Measurements from ENCODE around the gene RABAC1. TPM values are rescaled to one million over a fixed set of nuclear protein-coding genes. Genes with fewer than 3 reads are reported as not detected.

Gene RABAC1, protein sequence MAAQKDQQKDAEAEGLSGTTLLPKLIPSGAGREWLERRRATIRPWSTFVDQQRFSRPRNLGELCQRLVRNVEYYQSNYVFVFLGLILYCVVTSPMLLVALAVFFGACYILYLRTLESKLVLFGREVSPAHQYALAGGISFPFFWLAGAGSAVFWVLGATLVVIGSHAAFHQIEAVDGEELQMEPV
- total RNA-seq (178 and 181 TPM in 2 replicates), polyA plus RNA-seq (591 and 769 TPM in 2 replicates), polyA minus RNA-seq (129 and 148 TPM in 2 replicates), Bru-seq, nascent RNA (percentile 69 among the genes with signal in this experiment), BruChase-seq, experiment 1, labeled RNA remaining after a 6-hour chase (percentile 95 among the genes with signal in this experiment), BruChase-seq, experiment 2, labeled RNA remaining after a 2-hour chase (percentile 83 among the genes with signal in this experiment)
- 219 and 279 TPM in 2 replicates for polyA plus RNA-seq (2011; cell fraction: cytosol; rRNA removed)
- polyA plus RNA-seq (2011; cell fraction: nucleus; rRNA removed): 126 and 143 TPM in 2 replicates
- polyA plus RNA-seq (2012): 137 and 242 TPM in 2 replicates
- polyA minus RNA-seq (2011; cell fraction: cytosol; rRNA and poly(A)+ RNA removed): 23.4 TPM
- 36.3 and 43.2 TPM in 2 replicates for polyA minus RNA-seq (2011; cell fraction: nucleus; rRNA and poly(A)+ RNA removed)
- long read RNA-seq, transcript RABAC1-206 (5 exons, 653 nt): minor isoform, 8 of 487 reads
- long read RNA-seq, transcript RABAC1-201 (5 exons, 821 nt): major isoform, 426 of 487 reads
- long read RNA-seq, transcript RABAC1-204 (1 exons, 662 nt): minor isoform, 5 of 487 reads
- long read RNA-seq, partial matches to known transcripts: 16 of 487 reads
- long read RNA-seq, other reads (novel, unspliced or antisense): 25 of 487 reads

DNA sequence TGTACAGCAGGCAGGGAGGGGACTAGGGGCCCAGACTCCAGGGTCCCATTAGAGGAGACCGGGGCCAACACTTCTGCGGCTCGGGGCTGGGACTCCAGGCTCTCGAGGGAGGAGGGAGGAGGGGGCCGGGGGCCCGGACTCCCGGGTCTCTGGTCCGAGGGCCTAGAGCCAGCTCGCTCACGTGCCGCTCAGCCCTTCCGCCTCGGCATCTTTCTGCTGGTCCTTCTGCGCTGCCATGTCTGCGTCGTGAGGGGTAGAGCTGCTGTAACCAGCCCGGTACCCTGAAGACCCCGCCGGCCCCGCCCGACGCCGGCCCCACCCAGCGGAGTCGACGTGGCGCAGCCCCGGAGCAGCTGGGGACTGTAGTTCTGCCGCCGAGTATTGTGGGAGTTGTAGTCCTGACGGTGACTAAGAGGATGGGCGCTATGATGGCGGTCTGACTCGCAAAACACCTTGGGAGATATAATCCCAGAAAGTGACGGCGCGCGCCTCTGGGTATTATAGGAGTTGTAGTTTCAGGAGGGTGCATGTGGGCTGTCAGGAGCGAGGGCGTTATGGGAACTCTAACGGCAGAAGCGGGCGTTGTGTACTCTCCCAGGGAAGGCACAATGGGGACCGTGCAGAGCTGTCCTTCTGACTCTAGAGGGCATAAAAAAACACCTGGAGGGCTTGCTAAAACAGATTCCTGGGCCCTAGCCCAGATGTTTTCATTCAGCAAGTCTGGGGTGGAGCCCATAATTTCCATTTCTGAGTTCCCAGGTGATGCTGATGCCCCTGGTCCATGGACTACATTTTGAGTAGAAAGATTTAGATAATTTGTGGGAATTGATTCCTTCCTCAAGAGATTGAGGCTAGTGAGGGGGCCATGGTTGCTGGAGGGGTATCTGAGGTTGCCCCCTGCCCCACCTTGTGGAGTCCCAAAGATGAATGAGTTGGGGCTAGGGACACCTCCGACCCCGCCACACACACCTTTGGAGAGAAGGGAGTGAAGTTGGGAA is at the start of gene RABAC1:
Gene RABAC1 (minus strand): TSS at position 266 of the 998 bp plus-strand sequence. CDS start 29 bp downstream, at position 237.
- peak within 1 kb of the TSS; percentile 49 for H3K4me2 ChIP-seq (ENCODE audit: insufficient read depth, low read length)
- H4K20me1 ChIP-seq (replicated peaks; ENCODE audit: control insufficient read depth, extremely low read depth, insufficient read depth, low read length): no peaks in the 10 kb centered on the region
- H3K79me2 ChIP-seq (ENCODE audit: control insufficient read depth, insufficient read depth, low read length): no peaks in the 10 kb centered on the region
- H2AFZ ChIP-seq (ENCODE audit: low read depth, low read length): peak within 1 kb of the TSS; percentile 84
- H3K4me3 ChIP-seq (replicated peaks in 1 of 3; ENCODE audit: insufficient read depth in 1 of 3, low read depth in 1 of 3, low read length in 3 of 3): peak within 1 kb of the TSS; percentile 52 to 90 (median 68)
- FAIRE-seq (peak; percentile 94), DNase-seq (ENCODE audit: low read depth, low spot score) (peak; percentile 91)
- intact Hi-C loops (cut with micrococcal nuclease) (loop anchor here (1.0 to 2.0 kb wide), 3 partner anchors 87 to 133 kb away; no protein-coding TSS in a partner anchor), dilution Hi-C loops (cut with MboI; ENCODE audit: extremely low pct_ligation_motif_present, low sequenced_read_pairs) (no loop called here)
- H3K9me1 ChIP-seq (replicated peaks; ENCODE audit: control insufficient read depth, extremely low read depth, insufficient read depth, low read length): no peaks in the 10 kb centered on the region
- POLR2A ChIA-PET: interaction anchor here (1.0 to 1.3 kb wide), 2 partner anchors 99 to 100 kb away, joined by 3 to 4 read pairs; no protein-coding TSS in a partner anchor
- peaks cover 3 to 4% of the 10 kb centered on the region in 2 experiments for H3K36me3 ChIP-seq (ENCODE audit: control insufficient read depth in 2 of 2, extremely low read depth in 1 of 2, insufficient read depth in 2 of 2, low read length in 2 of 2)
- BruUV-seq (replicated peaks): no TSS peak
- peak within 1 kb of the TSS; percentile 87 for H3K27ac ChIP-seq (ENCODE audit: insufficient read depth, low read depth, low read length)
- H3K9me3 ChIP-seq (replicated peaks; ENCODE audit: control insufficient read depth, insufficient read depth, low read length): no peaks in the 10 kb centered on the region
- H3K4me1 ChIP-seq (ENCODE audit: control insufficient read depth, extremely low read depth, insufficient read depth, low read length): peaks cover 12% of the 10 kb centered on the region
- no peaks in the 10 kb centered on the region for H3K27me3 ChIP-seq (ENCODE audit: control insufficient read depth in 2 of 2, insufficient read depth in 2 of 2, low read length in 2 of 2)
- TF ChIP-seq GATA2 (IDR thresholded peaks at IDR 0.05; ENCODE audit: insufficient read depth, insufficient read length, low read depth, low read length) (no peak), EZH2 (IDR thresholded peaks at IDR 0.05; ENCODE audit: borderline replicate concordance, low read depth, low read length, severe bottlenecking) (no peak), JUN (IDR thresholded peaks at IDR 0.05; ENCODE audit: borderline replicate concordance, insufficient read depth, insufficient read length, low read depth) (no peak), MYC (IDR thresholded peaks at IDR 0.05; ENCODE audit: low read depth, low read length) (peak; percentile 3), POLR2A (IDR thresholded peaks at IDR 0.05; ENCODE audit: low read depth, low read length) (no peak), FOS (IDR thresholded peaks at IDR 0.05; ENCODE audit: borderline replicate concordance, insufficient read depth, low read length) (no peak), POLR2AphosphoS5 (IDR thresholded peaks at IDR 0.05; ENCODE audit: insufficient read depth, low read depth, low read length) (peak; percentile 25)
- TF ChIP-seq, protein P1, sequence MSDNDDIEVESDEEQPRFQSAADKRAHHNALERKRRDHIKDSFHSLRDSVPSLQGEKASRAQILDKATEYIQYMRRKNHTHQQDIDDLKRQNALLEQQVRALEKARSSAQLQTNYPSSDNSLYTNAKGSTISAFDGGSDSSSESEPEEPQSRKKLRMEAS (IDR thresholded peaks at IDR 0.05; ENCODE audit: insufficient read depth, insufficient read length): no peak
- TF ChIP-seq, protein P2, sequence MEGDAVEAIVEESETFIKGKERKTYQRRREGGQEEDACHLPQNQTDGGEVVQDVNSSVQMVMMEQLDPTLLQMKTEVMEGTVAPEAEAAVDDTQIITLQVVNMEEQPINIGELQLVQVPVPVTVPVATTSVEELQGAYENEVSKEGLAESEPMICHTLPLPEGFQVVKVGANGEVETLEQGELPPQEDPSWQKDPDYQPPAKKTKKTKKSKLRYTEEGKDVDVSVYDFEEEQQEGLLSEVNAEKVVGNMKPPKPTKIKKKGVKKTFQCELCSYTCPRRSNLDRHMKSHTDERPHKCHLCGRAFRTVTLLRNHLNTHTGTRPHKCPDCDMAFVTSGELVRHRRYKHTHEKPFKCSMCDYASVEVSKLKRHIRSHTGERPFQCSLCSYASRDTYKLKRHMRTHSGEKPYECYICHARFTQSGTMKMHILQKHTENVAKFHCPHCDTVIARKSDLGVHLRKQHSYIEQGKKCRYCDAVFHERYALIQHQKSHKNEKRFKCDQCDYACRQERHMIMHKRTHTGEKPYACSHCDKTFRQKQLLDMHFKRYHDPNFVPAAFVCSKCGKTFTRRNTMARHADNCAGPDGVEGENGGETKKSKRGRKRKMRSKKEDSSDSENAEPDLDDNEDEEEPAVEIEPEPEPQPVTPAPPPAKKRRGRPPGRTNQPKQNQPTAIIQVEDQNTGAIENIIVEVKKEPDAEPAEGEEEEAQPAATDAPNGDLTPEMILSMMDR (IDR thresholded peaks at IDR 0.05; ENCODE audit: extremely low read depth in 1 of 2, insufficient read depth in 1 of 2, low read depth in 1 of 2, low read length in 2 of 2): peak in 1 of 2 donors; percentile 33
- H3K9ac ChIP-seq (replicated peaks; ENCODE audit: extremely low read depth, insufficient read depth, low read length): peak within 1 kb of the TSS; percentile 98
- CTCF ChIA-PET: interaction anchor here (1.1 to 1.7 kb wide), 3 partner anchors 76 to 100 kb away, joined by 3 to 7 read pairs (median 6); partner anchors contain the start of gene RPS19

Measured in endothelial cell of umbilical vein (primary cell).